MM.1S (cell line): Measurements from ENCODE around the gene UIMC1.

Experiments
- CTCF ChIP-seq: fragments of 300-600 bp; sonication (generic); IDR thresholded peaks from 2 replicates; pipeline ENCODE4 v1.5.1; 2016; ENCODE audit warnings: antibody characterized with exemption, low read length, mixed read lengths
- EZH2 ChIP-seq: fragments of 300-600 bp; sonication (generic); optimal IDR thresholded peaks from 2 replicates; pipeline ENCODE3; 2017; ENCODE audit warnings: low read depth, mild to moderate bottlenecking, antibody characterized with exemption, low read length, mixed read lengths
- EZH2phosphoT487 ChIP-seq: fragments of 300-600 bp; sonication (generic); IDR thresholded peaks from 2 replicates; pipeline ENCODE4 v1.6.1; 2018; ENCODE audit warnings: antibody characterized with exemption, low read length

- no peak for TF ChIP-seq EZH2
- TF ChIP-seq CTCF = no peak
- TF ChIP-seq EZH2phosphoT487 = no peak
Observed at GRCh38 chr5:177024559-177024958, 18.0 kb upstream of the UIMC1 start.
